ENCODE measurements around the gene LINGO1.

Gene LINGO1

DNA sequence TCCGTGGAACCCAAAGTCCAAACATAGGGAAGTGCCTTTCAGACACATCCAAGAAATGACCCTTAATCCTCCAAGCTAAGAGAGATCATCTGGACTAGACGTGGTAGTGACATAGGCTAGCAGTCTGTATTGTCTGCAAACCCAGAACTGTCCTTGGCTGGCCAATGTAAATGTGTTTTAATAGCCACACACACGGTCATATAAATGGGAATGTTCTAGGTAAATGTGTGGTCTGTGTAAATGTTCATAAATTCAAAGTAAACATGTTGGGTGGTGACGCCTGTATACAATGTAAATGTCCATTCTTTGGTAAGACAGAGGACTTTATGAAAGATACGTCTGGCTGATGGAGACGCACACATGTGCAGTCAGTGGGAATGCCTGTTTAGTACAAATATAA is 16.3 kb upstream of the LINGO1 start:
- no peak overlapping the region for H3K4ac ChIP-seq (ENCODE audit: low read depth in 1 of 2, low read length in 2 of 2)
- no peaks in the 10 kb centered on the region for H3K79me1 ChIP-seq (replicated peaks; ENCODE audit: low read length, poor library complexity, severe bottlenecking)
- no peak overlapping the region for H3K23ac ChIP-seq (ENCODE audit: low read length in 2 of 2)
- 74% methylated on average over 6 of the region's 6 CpGs for WGBS
- no peak overlapping the region for H2AK5ac ChIP-seq (ENCODE audit: low read length, severe bottlenecking)
- no peak overlapping the region for H2AFZ ChIP-seq (ENCODE audit: low read depth, low read length)
- H3K27me3 ChIP-seq (ENCODE audit: control insufficient read depth in 1 of 2, insufficient read depth in 1 of 2, low read length in 2 of 2) = peaks cover 83 to 87% of the 10 kb centered on the region in 2 experiments
- H4K8ac ChIP-seq (ENCODE audit: low read length) = no peak overlapping the region
- H3K4me3 ChIP-seq (ENCODE audit: insufficient read depth in 1 of 2, low read depth in 1 of 2, low read length in 2 of 2) = no peak overlapping the region
- H3K14ac ChIP-seq (ENCODE audit: low read length in 2 of 2) = no peak overlapping the region
- H2BK5ac ChIP-seq (ENCODE audit: low read depth, low read length, poor library complexity, severe bottlenecking) = no peak overlapping the region
- peaks cover 6% of the 10 kb centered on the region for H3K9me3 ChIP-seq (ENCODE audit: control insufficient read depth, low read length)
- no peak overlapping the region for H2BK15ac ChIP-seq (ENCODE audit: low read depth, poor library complexity, severe bottlenecking)
- DNase-seq = no peak
- no peak overlapping the region for H3K18ac ChIP-seq (ENCODE audit: low read depth in 1 of 2, low read length in 2 of 2)
- H3K27ac ChIP-seq (ENCODE audit: low read length, poor library complexity, severe bottlenecking) = no peak overlapping the region
- H3K9ac ChIP-seq (ENCODE audit: low read length) = no peak overlapping the region
- H4K91ac ChIP-seq (ENCODE audit: low read length) = no peak overlapping the region
- no peak overlapping the region for H2BK12ac ChIP-seq (ENCODE audit: low read length in 2 of 2)
- H3K4me1 ChIP-seq (ENCODE audit: control insufficient read depth, insufficient read depth, low read depth, low read length) = peaks cover 1% of the 10 kb centered on the region
- H3K4me2 ChIP-seq (ENCODE audit: low read length, poor library complexity, severe bottlenecking) = no peak overlapping the region
- H3K36me3 ChIP-seq (ENCODE audit: control insufficient read depth in 1 of 2, insufficient read depth in 2 of 2, low read depth in 1 of 2, low read length in 2 of 2) = no peaks in the 10 kb centered on the region
- H2BK120ac ChIP-seq (ENCODE audit: low read depth, low read length) = no peak overlapping the region

GRCh38 chr15:77647961-77648360 is 15.2 kb upstream of the LINGO1 start:
- Histone ChIP-seq H3K4me2 (ENCODE audit: low read length, poor library complexity, severe bottlenecking) (no peak overlapping the region), H3K79me1 (replicated peaks; ENCODE audit: low read length, poor library complexity, severe bottlenecking) (no peaks in the 10 kb centered on the region), H2BK15ac (ENCODE audit: low read depth, poor library complexity, severe bottlenecking) (no peak overlapping the region), H4K8ac (ENCODE audit: low read length) (no peak overlapping the region), H3K14ac (ENCODE audit: low read length in 2 of 2) (no peak overlapping the region), H2BK120ac (ENCODE audit: low read depth, low read length) (no peak overlapping the region), H3K36me3 (ENCODE audit: control insufficient read depth in 1 of 2, insufficient read depth in 2 of 2, low read depth in 1 of 2, low read length in 2 of 2) (no peaks in the 10 kb centered on the region), H4K91ac (ENCODE audit: low read length) (no peak overlapping the region), H2BK5ac (ENCODE audit: low read depth, low read length, poor library complexity, severe bottlenecking) (no peak overlapping the region), H3K23ac (ENCODE audit: low read length in 2 of 2) (no peak overlapping the region), H3K9me3 (ENCODE audit: control insufficient read depth, low read length) (no peaks in the 10 kb centered on the region), H3K27me3 (ENCODE audit: control insufficient read depth in 1 of 2, insufficient read depth in 1 of 2, low read length in 2 of 2) (peaks cover 86 to 88% of the 10 kb centered on the region in 2 experiments), H3K9ac (ENCODE audit: low read length) (no peak overlapping the region), H2BK12ac (ENCODE audit: low read length in 2 of 2) (no peak overlapping the region), H3K27ac (ENCODE audit: low read length, poor library complexity, severe bottlenecking) (no peak overlapping the region), H3K4ac (ENCODE audit: low read depth in 1 of 2, low read length in 2 of 2) (no peak overlapping the region), H2AK5ac (ENCODE audit: low read length, severe bottlenecking) (no peak overlapping the region), H3K18ac (ENCODE audit: low read depth in 1 of 2, low read length in 2 of 2) (no peak overlapping the region), H2AFZ (ENCODE audit: low read depth, low read length) (no peak overlapping the region), H3K4me3 (ENCODE audit: insufficient read depth in 1 of 2, low read depth in 1 of 2, low read length in 2 of 2) (no peak overlapping the region), H3K4me1 (ENCODE audit: control insufficient read depth, insufficient read depth, low read depth, low read length) (peaks cover 1% of the 10 kb centered on the region)
- 96% methylated on average over 3 of the region's 4 CpGs for WGBS
- DNase-seq = no peak

DNA sequence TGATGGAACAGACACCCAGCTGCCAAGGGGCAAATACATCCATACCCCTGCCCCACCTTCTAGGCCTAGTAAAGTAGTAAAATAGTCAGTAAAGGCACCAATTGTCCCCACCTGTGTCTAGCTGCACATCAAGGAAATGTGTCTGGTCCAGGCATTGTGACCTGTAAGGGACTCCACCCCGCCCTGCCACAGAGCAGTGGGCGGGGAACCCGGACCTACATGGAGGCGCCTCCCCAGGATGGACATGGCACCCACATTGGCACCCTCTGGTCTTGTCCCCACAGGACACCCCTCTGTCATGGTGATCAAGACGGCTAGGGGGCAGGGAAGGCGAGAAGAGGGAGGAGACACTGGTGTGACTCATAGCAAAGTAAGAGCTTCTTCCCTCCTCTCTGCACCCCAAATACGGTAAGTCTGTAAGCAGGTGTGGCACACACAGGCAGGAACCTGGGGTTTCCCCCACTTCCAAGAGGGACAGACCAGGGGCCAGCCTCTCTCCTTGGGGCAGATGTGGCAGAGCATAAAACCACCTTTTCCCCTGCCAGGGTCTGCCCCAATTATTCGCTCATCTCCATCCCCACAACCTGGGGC is 13.5 kb upstream of the LINGO1 start:
- H3K4ac ChIP-seq (ENCODE audit: low read depth in 1 of 2, low read length in 2 of 2) = no peak overlapping the region
- H3K9ac ChIP-seq (ENCODE audit: low read length) = no peak overlapping the region
- no peak overlapping the region for H3K18ac ChIP-seq (ENCODE audit: low read depth in 1 of 2, low read length in 2 of 2)
- 81% methylated on average over 7 of the region's 8 CpGs for WGBS
- no peak overlapping the region for H3K4me3 ChIP-seq (ENCODE audit: insufficient read depth in 1 of 2, low read depth in 1 of 2, low read length in 2 of 2)
- H3K14ac ChIP-seq (ENCODE audit: low read length in 2 of 2) = no peak overlapping the region
- peaks cover 81 to 89% of the 10 kb centered on the region in 2 experiments for H3K27me3 ChIP-seq (ENCODE audit: control insufficient read depth in 1 of 2, insufficient read depth in 1 of 2, low read length in 2 of 2)
- no peaks in the 10 kb centered on the region for H3K36me3 ChIP-seq (ENCODE audit: control insufficient read depth in 1 of 2, insufficient read depth in 2 of 2, low read depth in 1 of 2, low read length in 2 of 2)
- H3K23ac ChIP-seq (ENCODE audit: low read length in 2 of 2) = no peak overlapping the region
- no peak for DNase-seq
- no peak overlapping the region for H2BK120ac ChIP-seq (ENCODE audit: low read depth, low read length)
- no peak overlapping the region for H2BK12ac ChIP-seq (ENCODE audit: low read length in 2 of 2)
- H3K4me1 ChIP-seq (ENCODE audit: control insufficient read depth, insufficient read depth, low read depth, low read length) = peaks cover 1% of the 10 kb centered on the region
- no peaks in the 10 kb centered on the region for H3K79me1 ChIP-seq (replicated peaks; ENCODE audit: low read length, poor library complexity, severe bottlenecking)
- no peak overlapping the region for H2BK15ac ChIP-seq (ENCODE audit: low read depth, poor library complexity, severe bottlenecking)
- H2AK5ac ChIP-seq (ENCODE audit: low read length, severe bottlenecking) = no peak overlapping the region
- no peak overlapping the region for H4K91ac ChIP-seq (ENCODE audit: low read length)
- H2AFZ ChIP-seq (ENCODE audit: low read depth, low read length) = no peak overlapping the region
- H3K27ac ChIP-seq (ENCODE audit: low read length, poor library complexity, severe bottlenecking) = no peak overlapping the region
- H2BK5ac ChIP-seq (ENCODE audit: low read depth, low read length, poor library complexity, severe bottlenecking) = no peak overlapping the region
- no peak overlapping the region for H3K4me2 ChIP-seq (ENCODE audit: low read length, poor library complexity, severe bottlenecking)
- H4K8ac ChIP-seq (ENCODE audit: low read length) = no peak overlapping the region
- no peaks in the 10 kb centered on the region for H3K9me3 ChIP-seq (ENCODE audit: control insufficient read depth, low read length)

- 76% methylated on average over 8 of the region's 8 CpGs for WGBS
These were observed 12.9 kb upstream of the LINGO1 start for GRCh38 chr15:77645602-77646001.

More at GRCh38 chr15:77645602-77646001, 12.9 kb upstream of the LINGO1 start:
- H2AFZ ChIP-seq (ENCODE audit: low read depth, low read length) = no peak overlapping the region
- no peak overlapping the region for H2BK15ac ChIP-seq (ENCODE audit: low read depth, poor library complexity, severe bottlenecking)
- no peak overlapping the region for H2AK5ac ChIP-seq (ENCODE audit: low read length, severe bottlenecking)
- H3K9me3 ChIP-seq (ENCODE audit: control insufficient read depth, low read length) = no peaks in the 10 kb centered on the region
- H3K4ac ChIP-seq (ENCODE audit: low read depth in 1 of 2, low read length in 2 of 2) = no peak overlapping the region
- no peak overlapping the region for H3K4me2 ChIP-seq (ENCODE audit: low read length, poor library complexity, severe bottlenecking)
- no peak overlapping the region for H3K14ac ChIP-seq (ENCODE audit: low read length in 2 of 2)
- H2BK12ac ChIP-seq (ENCODE audit: low read length in 2 of 2) = no peak overlapping the region
- H4K91ac ChIP-seq (ENCODE audit: low read length) = no peak overlapping the region
- H3K27ac ChIP-seq (ENCODE audit: low read length, poor library complexity, severe bottlenecking) = no peak overlapping the region
- H2BK5ac ChIP-seq (ENCODE audit: low read depth, low read length, poor library complexity, severe bottlenecking) = no peak overlapping the region
- peaks cover 1% of the 10 kb centered on the region for H3K4me1 ChIP-seq (ENCODE audit: control insufficient read depth, insufficient read depth, low read depth, low read length)
- H3K27me3 ChIP-seq (ENCODE audit: control insufficient read depth in 1 of 2, insufficient read depth in 1 of 2, low read length in 2 of 2) = peaks cover 80 to 89% of the 10 kb centered on the region in 2 experiments
- H3K79me1 ChIP-seq (replicated peaks; ENCODE audit: low read length, poor library complexity, severe bottlenecking) = no peaks in the 10 kb centered on the region
- no peak overlapping the region for H3K4me3 ChIP-seq (ENCODE audit: insufficient read depth in 1 of 2, low read depth in 1 of 2, low read length in 2 of 2)
- no peak overlapping the region for H3K9ac ChIP-seq (ENCODE audit: low read length)
- no peak overlapping the region for H3K18ac ChIP-seq (ENCODE audit: low read depth in 1 of 2, low read length in 2 of 2)
- no peak overlapping the region for H3K23ac ChIP-seq (ENCODE audit: low read length in 2 of 2)
- H4K8ac ChIP-seq (ENCODE audit: low read length) = no peak overlapping the region
- H2BK120ac ChIP-seq (ENCODE audit: low read depth, low read length) = no peak overlapping the region
- no peak for DNase-seq
- H3K36me3 ChIP-seq (ENCODE audit: control insufficient read depth in 1 of 2, insufficient read depth in 2 of 2, low read depth in 1 of 2, low read length in 2 of 2) = no peaks in the 10 kb centered on the region
